Caco-2 (cell line): ENCODE data around the gene COL5A1. TPM values are rescaled to one million over a fixed set of nuclear protein-coding genes. Genes with fewer than 3 reads are reported as not detected.

Experiments
- BruUV-seq: library from RNA; stranded (reverse); fragments of 400-500 nt; replicated peaks from 2 replicates; lab custom pipeline; 2021; lab: Mats Ljungman, UMichigan
- CTCF ChIA-PET: fragments of 300-600 bp; sonication (Branson Sonifier 250); formaldehyde crosslinking; loops from one replicate; lab custom pipeline; 2022; ENCODE audit warnings: antibody characterized with exemption; lab: Charles Lee
- POLR2A ChIA-PET: fragments of 300-600 bp; sonication (Branson Sonifier 250); formaldehyde crosslinking; loops from one replicate; lab custom pipeline; 2022; ENCODE audit warnings: antibody characterized with exemption; lab: Charles Lee
- DNase-seq, 2 experiments: peaks; one replicate each; pipeline versions ENCODE4 v3.0.0 to v3.0.0-alpha.2; 2020 to 2022
- H3K27me3 ChIP-seq: replicated peaks from 2 replicates; pipeline ENCODE4 v1.6.0; 2011; ENCODE audit warnings: low read length; ENCODE audit not compliant: control insufficient read depth, insufficient read depth
- H3K36me3 ChIP-seq: 2 replicates; pipeline ENCODE4 v1.5.1; 2011; ENCODE audit warnings: low read length; ENCODE audit not compliant: control insufficient read depth, insufficient read depth
- H3K4me1 ChIP-seq: fragments of 250-450 bp; sonication (Bioruptor Pico); 2 replicates; pipeline ENCODE4 v1.5.1; 2020; ENCODE audit warnings: mild to moderate bottlenecking
- H3K4me3 ChIP-seq: 2 replicates; pipeline ENCODE4 v1.5.1; 2011; ENCODE audit warnings: low read depth, mild to moderate bottlenecking, control low read depth, low read length
- H3K9me3 ChIP-seq: fragments of 250-450 bp; sonication (Bioruptor Pico); 2 replicates; pipeline ENCODE4 v1.5.1; 2020; ENCODE audit warnings: mild to moderate bottlenecking, moderate library complexity
- H3K27ac Mint-ChIP-seq: one replicate; pipeline ENCODE4 v1.8.0; 2022; ENCODE audit warnings: mixed read lengths; ENCODE audit not compliant: unreplicated experiment
- H3K27me3 Mint-ChIP-seq: one replicate; pipeline ENCODE4 v1.8.0; 2022; ENCODE audit warnings: mixed read lengths; ENCODE audit not compliant: insufficient read depth, unreplicated experiment
- H3K36me3 Mint-ChIP-seq: one replicate; pipeline ENCODE4 v1.8.0; 2022; ENCODE audit warnings: mild to moderate bottlenecking, mixed read lengths; ENCODE audit not compliant: insufficient read depth, unreplicated experiment
- H3K4me1 Mint-ChIP-seq: one replicate; pipeline ENCODE4 v1.8.0; 2022; ENCODE audit warnings: low read depth, mixed read lengths; ENCODE audit not compliant: unreplicated experiment
- H3K4me3 Mint-ChIP-seq: one replicate; pipeline ENCODE4 v1.8.0; 2022; ENCODE audit warnings: mild to moderate bottlenecking, moderate library complexity, mixed read lengths; ENCODE audit not compliant: unreplicated experiment
- H3K9me3 Mint-ChIP-seq: one replicate; pipeline ENCODE4 v1.8.0; 2022; ENCODE audit warnings: mixed read lengths; ENCODE audit not compliant: unreplicated experiment
- CTCF ChIP-seq, 2 experiments: fragments of 200-600 bp in 1 of 2; IDR thresholded peaks; 1 replicate in 1 of 2; 2 replicates in 1 of 2; pipeline versions ENCODE4 v1.5.1 to v1.8.0; 2011 to 2022; ENCODE audit warnings: antibody characterized with exemption in 1 of 2, control low read depth in 1 of 2, inconsistent platforms in 1 of 2, low read depth in 1 of 2, low read length in 1 of 2, mild to moderate bottlenecking in 1 of 2, moderate library complexity in 1 of 2; ENCODE audit not compliant: insufficient read depth in 1 of 2, severe bottlenecking in 1 of 2, unreplicated experiment in 1 of 2
- intact Hi-C: fragments of 100-400 bp; cut with micrococcal nuclease; formaldehyde crosslinking; loops from one replicate; pipeline ENCODE4 v1.10.0; 2022; ENCODE audit not compliant: unreplicated experiment
- total RNA-seq: library from RNA; stranded (reverse); gene quantifications from 2 replicates; pipeline ENCODE4 v1.2.3, GENCODE V29; 2022

COL5A1 gene
- total RNA-seq, 1 experiment from 2014 or later, result 4.8 TPM

DNA sequence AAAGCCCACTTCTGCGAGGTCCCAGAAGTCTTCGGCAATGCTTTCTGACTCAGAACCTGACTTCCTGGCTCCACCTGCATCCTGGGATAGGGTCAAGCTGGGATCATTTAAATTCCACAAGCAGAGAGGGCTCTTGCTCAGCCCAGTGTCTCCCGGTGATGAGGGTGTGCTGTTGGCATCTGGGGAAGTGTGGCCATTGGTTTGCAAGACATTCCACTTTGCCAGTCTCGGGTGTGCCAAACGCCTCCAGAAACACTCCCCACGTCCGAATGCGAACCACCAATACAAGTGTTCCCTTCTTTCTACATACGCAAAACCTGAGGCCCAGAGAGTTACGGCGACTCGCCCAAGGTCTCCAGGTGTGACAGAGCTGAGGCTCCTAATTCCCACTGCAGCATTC lies 195.9 kb downstream of the COL5A1 start:
- no peak for DNase-seq
- TF ChIP-seq CTCF (IDR thresholded peaks at IDR 0.05; ENCODE audit: insufficient read depth in 1 of 2, low read depth in 1 of 2, low read length in 1 of 2, severe bottlenecking in 1 of 2, unreplicated experiment in 1 of 2), result no peak
- peaks cover 4% of the 10 kb centered on the region for H3K27me3 Mint-ChIP-seq
- no peak overlapping the region for H3K27ac Mint-ChIP-seq
- Histone ChIP-seq H3K4me3 (no peak overlapping the region), H3K27me3 (no peaks in the 10 kb centered on the region), H3K9me3 (no peaks in the 10 kb centered on the region), H3K4me1 (no peaks in the 10 kb centered on the region), H3K36me3 (no peaks in the 10 kb centered on the region)
- CTCF ChIA-PET, result interaction anchor here (0.6 kb wide), 1 partner anchor 1070 kb away, joined by 4 read pairs; the partner anchor contains the start of gene CAMSAP1
- BruUV-seq, result no TSS peak
- no peak overlapping the region for H3K4me3 Mint-ChIP-seq
- H3K9me3 Mint-ChIP-seq, result no peaks in the 10 kb centered on the region
- intact Hi-C loops, result no loop called here
- H3K4me1 Mint-ChIP-seq, result no peaks in the 10 kb centered on the region
- POLR2A ChIA-PET, result no interaction called here
- no peaks in the 10 kb centered on the region for H3K36me3 Mint-ChIP-seq

GRCh38 chr9:134838651-134839454 lies 197.2 kb downstream of the COL5A1 start:
- DNase-seq, result no peak
- Histone ChIP-seq H3K4me1 (no peaks in the 10 kb centered on the region), H3K27me3 (no peaks in the 10 kb centered on the region), H3K36me3 (no peaks in the 10 kb centered on the region), H3K4me3 (no peak overlapping the region), H3K9me3 (no peaks in the 10 kb centered on the region)
- CTCF ChIA-PET, result no interaction called here
- Mint-ChIP-seq H3K27me3 (peaks cover 4% of the 10 kb centered on the region), H3K27ac (no peak overlapping the region), H3K36me3 (no peaks in the 10 kb centered on the region), H3K4me3 (no peak overlapping the region), H3K9me3 (no peaks in the 10 kb centered on the region), H3K4me1 (no peaks in the 10 kb centered on the region)
- TF ChIP-seq CTCF (IDR thresholded peaks at IDR 0.05; ENCODE audit: insufficient read depth in 1 of 2, low read depth in 1 of 2, low read length in 1 of 2, severe bottlenecking in 1 of 2, unreplicated experiment in 1 of 2), result no peak
- intact Hi-C loops, result no loop called here
- BruUV-seq, result no TSS peak
- POLR2A ChIA-PET, result no interaction called here

GRCh38 chr9:134839455-134840125 lies 198.0 kb downstream of the COL5A1 start:
- Histone ChIP-seq H3K27me3 (no peaks in the 10 kb centered on the region), H3K4me3 (no peak overlapping the region), H3K9me3 (no peaks in the 10 kb centered on the region), H3K36me3 (no peaks in the 10 kb centered on the region), H3K4me1 (no peaks in the 10 kb centered on the region)
- H3K27ac Mint-ChIP-seq, result no peak overlapping the region
- ChIA-PET POLR2A (no interaction called here), CTCF (no interaction called here)
- no peaks in the 10 kb centered on the region for H3K9me3 Mint-ChIP-seq
- no peak for DNase-seq
- no peaks in the 10 kb centered on the region for H3K36me3 Mint-ChIP-seq
- peak in 1 of 2 experiments; percentile 1 for TF ChIP-seq CTCF (IDR thresholded peaks at IDR 0.05; ENCODE audit: insufficient read depth in 1 of 2, low read depth in 1 of 2, low read length in 1 of 2, severe bottlenecking in 1 of 2, unreplicated experiment in 1 of 2)
- H3K27me3 Mint-ChIP-seq, result peaks cover 4% of the 10 kb centered on the region
- intact Hi-C loops, result no loop called here
- no peaks in the 10 kb centered on the region for H3K4me1 Mint-ChIP-seq
- H3K4me3 Mint-ChIP-seq, result no peak overlapping the region
- no TSS peak for BruUV-seq
